ENCODE results near the gene DLG2.
"Not testable (repeated sequence)": the region's sequence is repeated elsewhere in the genome, so short reads cannot be mapped to it uniquely, and the experiment has no call there.

DNA sequence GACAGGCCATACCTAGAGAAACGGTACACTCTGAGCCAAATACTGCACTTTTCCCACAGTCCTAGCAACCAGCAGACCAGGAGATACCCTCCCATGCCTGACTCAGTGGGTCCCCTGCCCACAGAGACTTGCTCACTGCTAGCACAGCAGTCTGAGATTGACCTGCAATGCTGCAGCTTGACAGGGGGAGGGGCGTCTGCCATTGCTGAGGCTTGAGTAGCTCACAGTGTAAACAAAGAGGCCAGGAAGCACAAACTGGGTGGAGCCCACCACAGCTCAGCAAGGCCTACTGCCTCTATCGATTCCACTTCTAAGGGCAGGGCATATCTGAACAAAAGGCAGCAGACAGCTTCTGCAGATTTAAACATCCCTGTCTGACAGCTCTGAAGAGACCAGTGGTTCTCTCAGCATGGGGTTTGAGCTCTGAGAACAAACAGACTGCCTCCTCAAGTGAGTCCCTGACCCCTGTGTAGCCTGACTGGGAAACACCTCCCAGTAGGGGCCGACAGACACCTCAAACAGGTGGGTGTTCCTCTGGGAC, 231.6 kb downstream of the DLG2 start:
- not testable (repeated sequence) for TF ChIP-seq POLR2A, POLR2AphosphoS5 (IDR thresholded peaks at IDR 0.05)
- TF ChIP-seq, protein P1, sequence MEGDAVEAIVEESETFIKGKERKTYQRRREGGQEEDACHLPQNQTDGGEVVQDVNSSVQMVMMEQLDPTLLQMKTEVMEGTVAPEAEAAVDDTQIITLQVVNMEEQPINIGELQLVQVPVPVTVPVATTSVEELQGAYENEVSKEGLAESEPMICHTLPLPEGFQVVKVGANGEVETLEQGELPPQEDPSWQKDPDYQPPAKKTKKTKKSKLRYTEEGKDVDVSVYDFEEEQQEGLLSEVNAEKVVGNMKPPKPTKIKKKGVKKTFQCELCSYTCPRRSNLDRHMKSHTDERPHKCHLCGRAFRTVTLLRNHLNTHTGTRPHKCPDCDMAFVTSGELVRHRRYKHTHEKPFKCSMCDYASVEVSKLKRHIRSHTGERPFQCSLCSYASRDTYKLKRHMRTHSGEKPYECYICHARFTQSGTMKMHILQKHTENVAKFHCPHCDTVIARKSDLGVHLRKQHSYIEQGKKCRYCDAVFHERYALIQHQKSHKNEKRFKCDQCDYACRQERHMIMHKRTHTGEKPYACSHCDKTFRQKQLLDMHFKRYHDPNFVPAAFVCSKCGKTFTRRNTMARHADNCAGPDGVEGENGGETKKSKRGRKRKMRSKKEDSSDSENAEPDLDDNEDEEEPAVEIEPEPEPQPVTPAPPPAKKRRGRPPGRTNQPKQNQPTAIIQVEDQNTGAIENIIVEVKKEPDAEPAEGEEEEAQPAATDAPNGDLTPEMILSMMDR (IDR thresholded peaks at IDR 0.05) = not testable (repeated sequence)
